ENCODE data around the gene LSAMP.

LSAMP gene

GRCh38 chr3:116341381-116341780 is 103.9 kb downstream of the LSAMP start:
- ChIA-PET CTCF (interaction anchor here (1.3 kb wide), 1 partner anchor 12 kb away, joined by 3 read pairs; no protein-coding TSS in a partner anchor), POLR2A (ENCODE audit: low non-redundant PET) (no interaction called here)
- no peak overlapping the region for H3K27ac ChIP-seq
- TF ChIP-seq CTCF (conservative IDR thresholded peaks at IDR 0.05; ENCODE audit: low read depth), result no peak
- DNase-seq (ENCODE audit: low spot score), result no peak

DNA sequence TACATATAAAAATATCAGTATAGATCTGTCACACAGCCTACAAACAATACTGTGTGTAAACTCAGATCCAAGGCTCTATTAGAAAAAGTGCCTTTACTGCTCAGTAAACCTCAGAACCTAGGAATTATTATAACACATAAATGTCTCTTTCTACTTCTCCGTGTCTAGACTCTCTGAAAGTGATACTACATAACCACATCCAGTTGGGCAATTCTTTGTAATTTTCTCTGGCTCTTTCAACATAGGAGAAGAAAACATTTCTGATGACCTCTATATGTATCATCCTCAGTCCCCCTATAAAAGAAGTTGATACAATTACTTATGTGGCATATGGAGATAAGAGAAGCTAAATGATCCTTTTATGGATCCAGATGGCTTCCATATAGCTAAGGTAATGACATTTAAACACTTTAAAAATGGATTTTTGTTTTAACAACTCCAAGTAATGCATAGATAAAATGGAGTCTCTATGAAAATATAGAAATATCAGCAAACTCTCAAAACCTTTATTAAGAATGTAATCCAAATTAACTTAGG is 104.5 kb downstream of the LSAMP start:
- DNase-seq (ENCODE audit: low spot score), result no peak
- ChIA-PET CTCF (interaction anchor here (1.3 kb wide), 1 partner anchor 13 kb away, joined by 3 read pairs; no protein-coding TSS in a partner anchor), POLR2A (ENCODE audit: low non-redundant PET) (no interaction called here)
- H3K27ac ChIP-seq, result no peak overlapping the region
- no peak for TF ChIP-seq CTCF (conservative IDR thresholded peaks at IDR 0.05; ENCODE audit: low read depth)

DNA sequence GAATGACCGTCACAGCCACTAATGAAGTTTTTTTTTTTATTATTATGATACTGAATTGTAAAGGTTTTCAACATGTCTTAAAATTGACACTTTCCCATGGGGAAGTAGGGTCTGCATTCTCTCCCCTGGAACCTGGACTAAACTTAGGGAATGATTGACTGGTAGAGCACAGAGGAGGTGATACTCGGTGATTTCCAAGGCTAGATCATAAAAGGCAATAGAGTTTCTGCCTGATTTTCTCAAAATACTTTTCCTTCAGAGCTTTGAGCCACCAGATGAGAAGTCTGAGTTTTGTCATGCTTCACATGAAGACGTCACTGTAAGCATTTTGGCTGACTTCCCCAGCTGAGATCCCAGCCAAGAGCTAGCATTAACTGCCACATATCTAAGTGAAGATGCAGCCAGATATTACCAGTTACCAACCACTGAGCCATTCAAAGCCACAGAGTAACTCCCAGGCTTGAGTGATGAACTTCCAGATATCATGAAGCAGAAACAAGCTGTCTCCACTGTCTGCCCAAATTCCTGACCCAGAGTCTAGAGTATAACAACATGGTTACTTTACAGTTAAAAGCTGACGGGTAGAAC is 105.8 kb downstream of the LSAMP start:
- CTCF ChIA-PET, result no interaction called here
- POLR2A ChIA-PET (ENCODE audit: low non-redundant PET), result no interaction called here

DNA sequence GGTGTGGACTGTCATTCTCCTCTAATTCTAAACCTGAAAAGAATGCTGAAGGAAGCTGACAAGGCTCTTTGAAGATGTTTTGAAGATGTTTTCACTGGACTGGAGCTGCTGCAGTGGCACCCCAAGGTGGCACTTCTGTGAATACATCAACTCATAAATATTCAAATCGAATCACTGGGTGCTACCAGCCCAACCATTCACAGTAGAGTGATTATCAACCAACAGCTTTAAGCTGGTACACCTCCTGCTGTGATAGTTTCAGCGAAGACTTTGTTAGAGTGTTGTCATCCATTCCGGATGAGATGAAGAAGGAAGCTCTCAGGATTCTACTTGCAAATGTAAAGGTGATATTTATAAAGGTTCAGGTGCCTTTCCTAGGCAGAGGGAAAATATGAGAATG is 106.6 kb downstream of the LSAMP start:
- DNase-seq (ENCODE audit: low spot score), result no peak
- ChIA-PET CTCF (interaction anchor here (0.5 kb wide), 1 partner anchor 30 kb away, joined by 3 read pairs; no protein-coding TSS in a partner anchor), POLR2A (ENCODE audit: low non-redundant PET) (no interaction called here)
- no peak for TF ChIP-seq CTCF (conservative IDR thresholded peaks at IDR 0.05; ENCODE audit: low read depth)
- no peak overlapping the region for H3K27ac ChIP-seq

More for the DNA sequence above, 105.8 kb downstream of the LSAMP start:
- no peak for DNase-seq (ENCODE audit: low spot score)
- H3K27ac ChIP-seq, result no peak overlapping the region
- no peak for TF ChIP-seq CTCF (conservative IDR thresholded peaks at IDR 0.05; ENCODE audit: low read depth)

GRCh38 chr3:116337229-116337628 is 108.1 kb downstream of the LSAMP start:
- DNase-seq (ENCODE audit: low spot score), result no peak
- no peak overlapping the region for H3K27ac ChIP-seq
- ChIA-PET CTCF (no interaction called here), POLR2A (ENCODE audit: low non-redundant PET) (no interaction called here)
- TF ChIP-seq CTCF (conservative IDR thresholded peaks at IDR 0.05; ENCODE audit: low read depth), result no peak

DNA sequence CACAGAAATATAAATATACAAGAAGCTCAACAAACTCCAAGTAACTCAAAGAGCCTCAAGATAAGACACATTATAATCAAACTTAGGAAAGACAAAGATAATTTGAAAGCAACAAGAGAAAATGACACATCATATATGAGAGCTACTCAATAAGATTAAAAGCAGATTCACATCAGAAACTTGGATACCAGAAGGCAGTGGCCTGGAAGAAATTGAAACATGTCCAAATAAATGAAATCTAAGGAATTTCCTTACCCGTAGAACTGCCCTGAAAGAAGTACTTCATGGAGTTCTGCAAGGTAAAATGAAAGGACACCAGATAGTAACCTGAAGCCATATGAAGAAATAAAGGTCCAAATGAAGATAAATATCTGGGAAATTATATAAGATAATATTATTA is 113.9 kb downstream of the LSAMP start:
- no peak overlapping the region for H3K27ac ChIP-seq
- TF ChIP-seq CTCF (conservative IDR thresholded peaks at IDR 0.05; ENCODE audit: low read depth), result no peak
- ChIA-PET CTCF (interaction anchor here (0.7 kb wide), 1 partner anchor 1231 kb away, joined by 3 read pairs; no protein-coding TSS in a partner anchor), POLR2A (ENCODE audit: low non-redundant PET) (no interaction called here)
- no peak for DNase-seq (ENCODE audit: low spot score)
